Mucosa of gallbladder (tissue), 1 donor: Measurements from ENCODE around the gene OR51V1. TPM values are rescaled to one million over a fixed set of nuclear protein-coding genes. Genes with fewer than 3 reads are reported as not detected.
"Not testable (repeated sequence)": the region's sequence is repeated elsewhere in the genome, so short reads cannot be mapped to it uniquely, and the experiment has no call there.

ENCODE experiments used
- DNase-seq: peaks from one replicate; pipeline ENCODE4 v3.0.0-alpha.2; 2020; ENCODE audit warnings: low spot score
- total RNA-seq: library from RNA; stranded (reverse); gene quantifications from one replicate; pipeline ENCODE4 v1.2.1, GENCODE V29; 2021
- donor health status: DM: no; HTN: no; CAD: no.

Gene OR51V1
- total RNA-seq, 1 donor from 2014 or later = not detected

DNA sequence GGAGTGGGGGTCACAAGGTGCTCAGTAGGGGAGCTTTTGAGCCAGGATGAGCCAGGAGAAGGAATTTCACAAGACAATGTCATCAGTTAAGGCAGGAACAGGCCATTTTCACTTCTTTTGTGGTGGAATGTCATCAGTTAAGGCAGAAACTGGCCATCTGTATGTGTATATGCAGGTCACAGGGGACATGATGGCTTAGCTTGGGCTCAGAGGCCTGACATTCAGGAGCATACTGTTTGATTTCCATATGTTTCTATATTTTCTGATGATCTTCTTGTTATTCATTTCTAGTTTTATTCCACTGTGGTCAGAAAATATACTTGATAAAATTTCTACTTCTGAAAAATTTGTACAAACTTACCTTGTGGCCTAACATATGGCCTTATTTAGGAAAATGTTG, 34.6 kb downstream of the OR51V1 start:
- DNase-seq = not testable (repeated sequence)

DNA sequence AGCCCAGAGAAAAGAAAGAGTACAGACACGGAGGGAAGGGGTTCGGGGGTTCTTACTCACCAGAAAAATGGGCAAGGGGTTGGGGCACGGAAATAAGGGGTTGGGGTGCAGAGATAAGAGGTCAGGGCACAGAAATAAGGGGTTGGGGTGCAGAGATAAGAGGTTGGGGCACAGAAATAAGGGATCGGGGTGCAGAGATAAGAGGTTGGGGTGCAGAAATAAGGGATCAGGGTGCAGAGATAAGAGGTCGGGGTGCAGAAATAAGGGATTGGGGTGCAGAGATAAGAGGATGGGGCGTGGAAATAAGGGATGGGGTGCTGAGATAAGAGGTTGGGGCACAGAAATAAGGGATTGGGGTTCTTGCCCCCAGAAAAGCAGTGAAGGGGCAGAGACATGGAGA, 35.7 kb downstream of the OR51V1 start:
- not testable (repeated sequence) for DNase-seq

DNA sequence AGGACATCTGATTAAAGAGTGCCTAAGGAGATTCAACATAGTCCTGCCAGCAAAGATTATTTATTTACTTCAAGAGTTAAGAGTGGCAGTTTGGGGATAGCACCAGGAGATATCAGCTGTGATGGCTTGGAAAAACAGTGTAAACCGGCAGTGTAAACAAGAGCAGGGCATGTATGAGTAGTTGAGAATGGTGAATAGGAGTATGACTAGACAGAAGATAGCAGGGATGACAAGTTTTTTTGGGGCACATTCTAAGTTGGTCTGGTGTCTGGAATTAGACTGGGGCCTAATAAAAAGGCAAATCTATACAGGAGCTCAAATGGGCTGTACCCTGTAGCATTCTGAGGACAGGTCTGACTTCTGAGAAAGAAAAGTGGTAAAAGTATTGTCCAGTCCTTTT, 39.4 kb downstream of the OR51V1 start:
- not testable (repeated sequence) for DNase-seq

DNA sequence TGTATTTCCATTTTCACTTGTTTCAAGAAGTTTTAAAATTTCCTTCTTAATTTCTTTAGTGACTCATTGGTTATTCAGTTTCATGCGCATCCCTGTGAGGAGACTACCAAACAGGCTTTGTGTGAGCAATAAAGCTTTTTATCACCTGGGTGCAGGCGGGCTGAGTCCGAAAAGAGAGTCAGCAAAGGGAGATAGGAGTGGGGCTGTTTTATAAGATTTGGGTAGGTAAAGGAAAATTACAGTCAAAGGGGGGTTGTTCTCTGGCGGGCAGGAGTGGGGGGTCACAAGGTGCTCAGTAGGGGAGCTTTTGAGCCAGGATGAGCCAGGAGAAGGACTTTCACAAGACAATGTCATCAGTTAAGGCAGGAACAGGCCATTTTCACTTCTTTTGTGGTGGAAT, 40.3 kb downstream of the OR51V1 start:
- DNase-seq = not testable (repeated sequence)

DNA sequence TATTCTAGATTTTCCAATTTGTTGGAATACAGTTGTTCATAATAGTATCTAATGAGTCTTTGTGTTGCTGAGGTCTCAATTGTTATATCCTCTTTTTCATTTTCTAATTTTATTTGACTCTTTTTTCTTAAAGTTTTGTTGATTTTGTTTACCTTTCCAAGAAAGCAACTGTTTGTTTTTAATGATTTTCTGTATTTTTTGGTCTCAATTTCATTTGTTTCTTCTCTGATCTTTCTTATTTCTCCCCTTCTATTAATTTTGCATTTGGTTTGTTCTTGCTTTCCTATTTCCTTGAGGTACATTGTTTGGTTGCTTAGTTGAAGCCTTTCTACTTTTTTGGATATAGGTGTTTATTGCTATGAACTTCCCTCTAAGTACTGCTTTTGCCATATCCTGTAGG, 40.7 kb downstream of the OR51V1 start:
- no peak for DNase-seq

DNA sequence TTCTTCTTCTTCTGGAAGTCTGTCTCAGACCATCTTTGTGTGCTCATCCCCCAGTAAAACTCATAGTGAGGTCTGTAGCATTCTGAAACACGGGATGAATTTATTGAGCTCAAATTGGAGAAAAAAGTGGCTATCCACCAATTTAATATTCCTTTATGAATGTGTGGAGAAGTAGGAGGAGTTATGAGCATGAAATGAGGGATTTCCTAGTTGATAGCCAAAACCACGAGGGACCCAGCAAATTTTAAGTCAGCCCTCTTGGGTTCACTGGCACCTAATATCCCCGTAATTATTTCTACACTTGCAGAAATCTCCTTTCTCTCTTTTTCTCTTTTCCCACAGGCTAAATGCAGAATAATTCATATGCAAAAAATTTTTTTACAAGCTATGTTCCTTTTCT, 45.8 kb downstream of the OR51V1 start, which contains the start of gene OR52A1:
TSS of gene OR52A1 (minus strand) at position 101 of the 400 bp plus-strand sequence. CDS start 2,388 bp downstream, outside the sequence.
- no peak for DNase-seq

DNA sequence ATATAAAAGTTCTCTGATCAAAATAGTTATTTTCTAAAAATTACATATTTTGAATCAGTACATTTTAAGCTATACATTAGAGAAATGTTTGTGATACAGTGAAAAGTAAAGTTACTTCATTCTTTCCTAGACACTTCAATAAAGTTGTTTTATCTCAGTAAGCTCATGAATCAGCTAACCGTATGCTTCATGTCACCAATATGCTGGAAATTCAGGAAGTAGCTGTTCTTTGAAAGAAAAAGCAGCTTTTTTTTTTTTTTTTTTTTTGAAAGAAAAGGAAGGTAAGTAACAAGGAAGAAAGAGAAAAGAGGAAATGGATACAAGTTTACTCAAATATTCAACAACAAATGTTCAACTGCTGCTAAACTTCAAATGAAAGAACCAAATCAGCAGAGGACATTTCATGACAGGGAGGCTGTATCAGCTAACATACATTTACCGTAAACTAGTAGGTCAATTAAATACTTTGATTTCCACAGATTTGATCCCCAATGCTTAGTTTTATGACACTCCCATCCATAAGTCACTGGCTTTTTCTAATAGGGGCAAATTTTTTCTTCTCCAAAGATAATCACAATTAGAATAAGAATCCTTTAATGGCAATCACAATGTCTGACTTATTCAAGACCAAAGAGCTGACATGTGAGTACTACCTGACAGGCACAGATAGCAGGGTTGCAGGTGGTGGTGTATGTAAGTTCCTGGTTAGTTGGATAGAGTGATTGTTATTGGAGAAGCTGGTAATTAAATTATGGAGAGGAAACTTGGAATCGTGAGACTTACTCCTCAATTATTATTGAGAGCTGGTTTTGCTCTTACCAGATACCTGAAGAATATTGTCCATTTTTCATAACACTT, 46.7 kb downstream of the OR51V1 start:
- no peak for DNase-seq

DNA sequence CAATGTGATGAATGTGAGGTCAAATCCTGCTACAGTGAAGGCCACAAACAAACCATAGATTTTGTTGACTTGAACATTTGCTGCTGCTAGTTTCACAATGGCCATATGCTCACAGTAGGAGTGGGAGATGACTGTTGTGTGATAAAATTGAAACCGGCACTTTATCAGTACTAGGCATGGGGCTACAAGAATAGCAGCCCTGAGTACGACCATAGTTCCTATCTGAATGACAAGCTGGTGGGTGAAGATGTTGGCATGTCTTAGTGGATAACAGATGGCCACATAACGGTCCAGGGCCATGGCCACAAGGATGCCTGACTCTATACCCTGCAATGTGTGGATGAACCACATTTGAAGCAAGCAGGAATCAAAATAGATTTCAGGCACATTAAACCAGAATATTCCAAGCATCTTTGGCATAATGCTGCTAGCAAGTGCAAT, 48.7 kb downstream of the OR51V1 start:
- DNase-seq = no peak

Other genes with a start within 250 kb of the OR51V1 start
- not detected for gene OR51A2, start 245.0 kb downstream of the OR51V1 start, total RNA-seq
- not detected for gene OR51L1, start 205.8 kb downstream of the OR51V1 start, total RNA-seq
- gene OR52J3, start 154.2 kb downstream of the OR51V1 start, total RNA-seq = not detected
- not detected for gene OR52E2, start 141.1 kb downstream of the OR51V1 start, total RNA-seq
- gene OR52E1, start 131.1 kb downstream of the OR51V1 start, total RNA-seq = not detected
- not detected for gene OR52A5, start 62.3 kb downstream of the OR51V1 start, total RNA-seq
- gene OR52A1, start 45.9 kb downstream of the OR51V1 start, total RNA-seq = not detected
- gene HBB, start 26.4 kb upstream of the OR51V1 start, total RNA-seq = 65.9 TPM
- 0.72 TPM for gene HBD, start 33.8 kb upstream of the OR51V1 start, total RNA-seq
- gene HBG1, start 49.2 kb upstream of the OR51V1 start, total RNA-seq = 3.3 TPM
- 13.2 TPM for gene HBG2, start 54.1 kb upstream of the OR51V1 start, total RNA-seq
- 4.0 TPM for gene HBE1, start 69.3 kb upstream of the OR51V1 start, total RNA-seq
- 0.23 TPM for gene OR51B4, start 101.3 kb upstream of the OR51V1 start, total RNA-seq
- not detected for gene OR51B2, start 123.6 kb upstream of the OR51V1 start, total RNA-seq
- gene OR51B5, start 142.8 kb upstream of the OR51V1 start, total RNA-seq = 0.37 TPM
- not detected for gene OR51B6, start 150.8 kb upstream of the OR51V1 start, total RNA-seq
- not detected for gene OR51M1, start 183.1 kb upstream of the OR51V1 start, total RNA-seq
- not detected for gene OR51Q1, start 221.4 kb upstream of the OR51V1 start, total RNA-seq
- 0.23 TPM for gene OR51I1, start 240.8 kb upstream of the OR51V1 start, total RNA-seq
- gene OR51I2, start 248.6 kb upstream of the OR51V1 start, total RNA-seq = not detected